ENCODE data around the gene KRTAP10-11. TPM values are rescaled to one million over a fixed set of nuclear protein-coding genes. Genes with fewer than 3 reads are reported as not detected.

The KRTAP10-11 gene
- total RNA-seq, 1 experiment from 2014 or later, result not detected

GRCh38 chr21:44603911-44604310 lies 42.3 kb upstream of the KRTAP10-11 start (continued):
- TF ChIP-seq, protein P1, sequence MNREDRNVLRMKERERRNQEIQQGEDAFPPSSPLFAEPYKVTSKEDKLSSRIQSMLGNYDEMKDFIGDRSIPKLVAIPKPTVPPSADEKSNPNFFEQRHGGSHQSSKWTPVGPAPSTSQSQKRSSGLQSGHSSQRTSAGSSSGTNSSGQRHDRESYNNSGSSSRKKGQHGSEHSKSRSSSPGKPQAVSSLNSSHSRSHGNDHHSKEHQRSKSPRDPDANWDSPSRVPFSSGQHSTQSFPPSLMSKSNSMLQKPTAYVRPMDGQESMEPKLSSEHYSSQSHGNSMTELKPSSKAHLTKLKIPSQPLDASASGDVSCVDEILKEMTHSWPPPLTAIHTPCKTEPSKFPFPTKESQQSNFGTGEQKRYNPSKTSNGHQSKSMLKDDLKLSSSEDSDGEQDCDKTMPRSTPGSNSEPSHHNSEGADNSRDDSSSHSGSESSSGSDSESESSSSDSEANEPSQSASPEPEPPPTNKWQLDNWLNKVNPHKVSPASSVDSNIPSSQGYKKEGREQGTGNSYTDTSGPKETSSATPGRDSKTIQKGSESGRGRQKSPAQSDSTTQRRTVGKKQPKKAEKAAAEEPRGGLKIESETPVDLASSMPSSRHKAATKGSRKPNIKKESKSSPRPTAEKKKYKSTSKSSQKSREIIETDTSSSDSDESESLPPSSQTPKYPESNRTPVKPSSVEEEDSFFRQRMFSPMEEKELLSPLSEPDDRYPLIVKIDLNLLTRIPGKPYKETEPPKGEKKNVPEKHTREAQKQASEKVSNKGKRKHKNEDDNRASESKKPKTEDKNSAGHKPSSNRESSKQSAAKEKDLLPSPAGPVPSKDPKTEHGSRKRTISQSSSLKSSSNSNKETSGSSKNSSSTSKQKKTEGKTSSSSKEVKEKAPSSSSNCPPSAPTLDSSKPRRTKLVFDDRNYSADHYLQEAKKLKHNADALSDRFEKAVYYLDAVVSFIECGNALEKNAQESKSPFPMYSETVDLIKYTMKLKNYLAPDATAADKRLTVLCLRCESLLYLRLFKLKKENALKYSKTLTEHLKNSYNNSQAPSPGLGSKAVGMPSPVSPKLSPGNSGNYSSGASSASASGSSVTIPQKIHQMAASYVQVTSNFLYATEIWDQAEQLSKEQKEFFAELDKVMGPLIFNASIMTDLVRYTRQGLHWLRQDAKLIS (CRISPR knock-in tag; IDR thresholded peaks at IDR 0.05; ENCODE audit: borderline replicate concordance), result no peak
- TF ChIP-seq TCF7 (CRISPR knock-in tag; IDR thresholded peaks at IDR 0.05; ENCODE audit: low read depth), result no peak

DNA sequence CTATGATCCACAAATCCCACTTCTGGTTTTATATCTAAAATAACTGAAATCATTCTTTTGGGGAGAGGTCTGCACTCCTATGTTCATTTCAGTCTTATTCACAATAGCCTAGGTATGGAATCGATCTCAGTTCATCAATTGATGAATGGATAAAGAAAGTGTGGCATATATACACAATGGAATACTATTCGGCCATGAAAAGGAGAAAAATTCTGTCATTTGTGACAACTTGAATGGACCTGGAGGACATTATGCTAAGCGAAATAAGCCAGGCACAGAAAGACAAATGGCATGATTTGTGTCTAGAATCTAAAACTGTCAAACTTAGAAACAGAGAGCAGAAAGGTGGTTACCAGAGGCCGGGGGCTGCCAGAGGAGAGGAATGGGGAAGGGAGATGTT lies 39.7 kb upstream of the KRTAP10-11 start:
- Mint-ChIP-seq H3K4me1 (peaks cover 2% of the 10 kb centered on the region; the same call in 1 of the 2 replicates), H3K9me3 (peaks cover 53% of the 10 kb centered on the region), H3K27ac (no peak overlapping the region), H3K36me3 (peaks cover 27% of the 10 kb centered on the region), H3K27me3 (ENCODE audit: low read depth) (peaks cover 3% of the 10 kb centered on the region), H3K4me3 (no peak overlapping the region)
- ATAC-seq, result no peak
- no peak for DNase-seq (ENCODE audit: low spot score)
- CTCF ChIA-PET, result no interaction called here
- TF ChIP-seq, protein P2, sequence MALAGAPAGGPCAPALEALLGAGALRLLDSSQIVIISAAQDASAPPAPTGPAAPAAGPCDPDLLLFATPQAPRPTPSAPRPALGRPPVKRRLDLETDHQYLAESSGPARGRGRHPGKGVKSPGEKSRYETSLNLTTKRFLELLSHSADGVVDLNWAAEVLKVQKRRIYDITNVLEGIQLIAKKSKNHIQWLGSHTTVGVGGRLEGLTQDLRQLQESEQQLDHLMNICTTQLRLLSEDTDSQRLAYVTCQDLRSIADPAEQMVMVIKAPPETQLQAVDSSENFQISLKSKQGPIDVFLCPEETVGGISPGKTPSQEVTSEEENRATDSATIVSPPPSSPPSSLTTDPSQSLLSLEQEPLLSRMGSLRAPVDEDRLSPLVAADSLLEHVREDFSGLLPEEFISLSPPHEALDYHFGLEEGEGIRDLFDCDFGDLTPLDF (CRISPR knock-in tag; IDR thresholded peaks at IDR 0.05), result no peak
- TF ChIP-seq MYBL2 (CRISPR knock-in tag; IDR thresholded peaks at IDR 0.05) (no peak), ATF6 (CRISPR knock-in tag; IDR thresholded peaks at IDR 0.05) (no peak), ESRRA (CRISPR knock-in tag; IDR thresholded peaks at IDR 0.05; ENCODE audit: borderline replicate concordance) (no peak), TCF7 (CRISPR knock-in tag; IDR thresholded peaks at IDR 0.05; ENCODE audit: low read depth) (no peak), FOXP1 (CRISPR knock-in tag; IDR thresholded peaks at IDR 0.05; ENCODE audit: borderline replicate concordance) (no peak), ZNF671 (CRISPR knock-in tag; IDR thresholded peaks at IDR 0.05) (no peak), ZSCAN18 (CRISPR knock-in tag; IDR thresholded peaks at IDR 0.05) (no peak), ELF4 (CRISPR knock-in tag; IDR thresholded peaks at IDR 0.05; ENCODE audit: low read depth) (no peak), HMGA2 (CRISPR knock-in tag; IDR thresholded peaks at IDR 0.05) (no peak), ZNF281 (CRISPR knock-in tag; IDR thresholded peaks at IDR 0.05) (no peak), RORB (CRISPR knock-in tag; IDR thresholded peaks at IDR 0.05) (no peak), NR2C2 (CRISPR knock-in tag; IDR thresholded peaks at IDR 0.05) (no peak)
- TF ChIP-seq, protein P3, sequence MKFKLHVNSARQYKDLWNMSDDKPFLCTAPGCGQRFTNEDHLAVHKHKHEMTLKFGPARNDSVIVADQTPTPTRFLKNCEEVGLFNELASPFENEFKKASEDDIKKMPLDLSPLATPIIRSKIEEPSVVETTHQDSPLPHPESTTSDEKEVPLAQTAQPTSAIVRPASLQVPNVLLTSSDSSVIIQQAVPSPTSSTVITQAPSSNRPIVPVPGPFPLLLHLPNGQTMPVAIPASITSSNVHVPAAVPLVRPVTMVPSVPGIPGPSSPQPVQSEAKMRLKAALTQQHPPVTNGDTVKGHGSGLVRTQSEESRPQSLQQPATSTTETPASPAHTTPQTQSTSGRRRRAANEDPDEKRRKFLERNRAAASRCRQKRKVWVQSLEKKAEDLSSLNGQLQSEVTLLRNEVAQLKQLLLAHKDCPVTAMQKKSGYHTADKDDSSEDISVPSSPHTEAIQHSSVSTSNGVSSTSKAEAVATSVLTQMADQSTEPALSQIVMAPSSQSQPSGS (CRISPR knock-in tag; IDR thresholded peaks at IDR 0.05; ENCODE audit: borderline replicate concordance, low read depth), result no peak
- TF ChIP-seq, protein P4, sequence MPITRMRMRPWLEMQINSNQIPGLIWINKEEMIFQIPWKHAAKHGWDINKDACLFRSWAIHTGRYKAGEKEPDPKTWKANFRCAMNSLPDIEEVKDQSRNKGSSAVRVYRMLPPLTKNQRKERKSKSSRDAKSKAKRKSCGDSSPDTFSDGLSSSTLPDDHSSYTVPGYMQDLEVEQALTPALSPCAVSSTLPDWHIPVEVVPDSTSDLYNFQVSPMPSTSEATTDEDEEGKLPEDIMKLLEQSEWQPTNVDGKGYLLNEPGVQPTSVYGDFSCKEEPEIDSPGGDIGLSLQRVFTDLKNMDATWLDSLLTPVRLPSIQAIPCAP (CRISPR knock-in tag; IDR thresholded peaks at IDR 0.05), result no peak
- POLR2A ChIA-PET, result no interaction called here
